HepG2 (cell line): ENCODE results near the gene PANK4. TPM values are rescaled to one million over a fixed set of nuclear protein-coding genes. Genes with fewer than 3 reads are reported as not detected.

ENCODE experiments used
- ATAC-seq: fragments of 200-7000 bp; cut with Tn5 transposase; 3 replicates; pipeline ENCODE4 v1.9.1; 2020; ENCODE audit warnings: mild to moderate bottlenecking, moderate library complexity
- BruUV-seq: library from RNA; stranded (reverse); fragments of 400-500 nt; replicated peaks from 2 replicates; lab custom pipeline; 2021; lab: Mats Ljungman, UMichigan
- CTCF ChIA-PET: fragments of 300-600 bp; formaldehyde crosslinking; extraction: SDS; loops from one replicate; lab custom pipeline; 2021; ENCODE audit warnings: low total read pairs, inconsistent platforms, low intra/inter-chr PET ratio; lab: Yijun Ruan, JAX
- POLR2A ChIA-PET: fragments of 350-600 bp; sonication (Branson Sonifier 250); formaldehyde crosslinking; loops from one replicate; lab custom pipeline; 2020; ENCODE audit warnings: antibody characterized with exemption, inconsistent platforms; lab: Yijun Ruan, JAX
- DNase-seq: peaks from one replicate; pipeline ENCODE4 v3.0.0-alpha.2; 2015; ENCODE audit warnings: low spot score
- FAIRE-seq: peaks from 3 replicates; lab custom pipeline; 2011; peaks lifted over from hg19 to GRCh38; lab: Jason Lieb, UNC
- H2AFZ ChIP-seq: one replicate; pipeline ENCODE4 v1.6.1; 2011; ENCODE audit warnings: low read length, inconsistent platforms
- H3K27ac ChIP-seq: fragments of 300-600 bp; 3 replicates; pipeline ENCODE4 v1.8.0; 2011; ENCODE audit warnings: mixed run types, mild to moderate bottlenecking, mixed read lengths, low read length, inconsistent platforms; ENCODE audit not compliant: insufficient read depth; ENCODE audit errors: extremely low read length
- H3K27me3 ChIP-seq, 2 experiments: fragments of 200-600 bp in 1 of 2; 2 replicates in 1 of 2; 3 replicates in 1 of 2; pipeline versions ENCODE4 v1.6.0 to v1.8.0; 2011; ENCODE audit warnings: low read length in 2 of 2, mild to moderate bottlenecking in 2 of 2, moderate library complexity in 2 of 2, inconsistent platforms in 1 of 2; ENCODE audit not compliant: insufficient read depth in 2 of 2, control insufficient read depth in 1 of 2
- H3K36me3 ChIP-seq, 2 experiments: fragments of 200-600 bp in 1 of 2; replicated peaks in 1 of 2; 2 replicates in 1 of 2; 3 replicates in 1 of 2; pipeline versions ENCODE4 v1.5.1 to v1.8.0; 2011; ENCODE audit warnings: low read length in 2 of 2, inconsistent platforms in 1 of 2; ENCODE audit not compliant: insufficient read depth in 2 of 2, control insufficient read depth in 1 of 2
- H3K4me1 ChIP-seq: 2 replicates; pipeline ENCODE4 v1.5.1; 2012; ENCODE audit warnings: low read length, inconsistent platforms; ENCODE audit not compliant: insufficient read depth
- H3K4me2 ChIP-seq: 2 replicates; pipeline ENCODE4 v1.6.0; 2011; ENCODE audit warnings: low read depth, low read length, inconsistent platforms
- H3K4me3 ChIP-seq, 3 experiments: fragments of 200-600 bp in 1 of 3; sonication (generic), shearing (Covaris generic) in 1 of 3; replicated peaks in 1 of 3; 2 replicates each; pipeline ENCODE4 v1.5.1; 2011 to 2016; ENCODE audit warnings: low read length in 3 of 3, inconsistent platforms in 2 of 3, low read depth in 2 of 3, mild to moderate bottlenecking in 2 of 3, control low read depth in 1 of 3, mixed read lengths in 1 of 3; ENCODE audit not compliant: insufficient read depth in 1 of 3
- H3K79me2 ChIP-seq: one replicate; pipeline ENCODE4 v1.6.1; 2011; ENCODE audit warnings: low read length, inconsistent platforms; ENCODE audit not compliant: insufficient read depth
- H3K9ac ChIP-seq: 2 replicates; pipeline ENCODE4 v1.6.0; 2011; ENCODE audit warnings: mild to moderate bottlenecking, low read depth, low read length, inconsistent platforms; ENCODE audit not compliant: insufficient read depth
- H3K9me3 ChIP-seq: 2 replicates; pipeline ENCODE4 v1.5.1; 2012; ENCODE audit warnings: mild to moderate bottlenecking, low read length
- H4K20me1 ChIP-seq: 2 replicates; pipeline ENCODE4 v1.6.0; 2011; ENCODE audit warnings: inconsistent platforms, mild to moderate bottlenecking, low read length, moderate library complexity; ENCODE audit not compliant: insufficient read depth
- EP300 ChIP-seq, 3 experiments: sonication (generic) in 1 of 3; formaldehyde crosslinking in 1 of 3; IDR thresholded peaks; 2 replicates each; pipeline versions ENCODE4 v1.5.1 to v1.6.1; 2011 to 2020; ENCODE audit warnings: low read depth in 2 of 3, low read length in 2 of 3, borderline replicate concordance in 1 of 3, improper control_type of control experiment in 1 of 3, mild to moderate bottlenecking in 1 of 3, missing genetic modification reagents in 1 of 3, moderate library complexity in 1 of 3
- GABPB1 ChIP-seq: IDR thresholded peaks from 2 replicates; pipeline ENCODE4 v1.6.1; 2016; ENCODE audit warnings: mild to moderate bottlenecking, missing genetic modification reagents, moderate library complexity, missing compliant biosample characterization
- KDM6A ChIP-seq: IDR thresholded peaks from 2 replicates; pipeline ENCODE4 v1.6.1; 2016; ENCODE audit warnings: low read depth
- MTA1 ChIP-seq: sonication (generic); formaldehyde crosslinking; IDR thresholded peaks from 2 replicates; pipeline ENCODE4 v1.4.0; 2020; ENCODE audit warnings: missing genetic modification reagents, mild to moderate bottlenecking, borderline replicate concordance
- MYC ChIP-seq: sonication (generic); formaldehyde crosslinking; IDR thresholded peaks from 2 replicates; pipeline ENCODE4 v1.9.0; 2021; ENCODE audit warnings: missing genetic modification reagents, borderline replicate concordance
- PATZ1 ChIP-seq: sonication (generic); formaldehyde crosslinking; IDR thresholded peaks from 2 replicates; pipeline ENCODE4 v1.4.0; 2020; ENCODE audit warnings: missing genetic modification reagents
- RAD21 ChIP-seq: fragments of 450-650 bp; formaldehyde crosslinking; IDR thresholded peaks from 2 replicates; pipeline ENCODE4 v1.5.0; 2020; ENCODE audit warnings: mild to moderate bottlenecking
- ZNF138 ChIP-seq: sonication (generic); formaldehyde crosslinking; IDR thresholded peaks from 2 replicates; pipeline ENCODE4 v1.5.0; 2020; ENCODE audit warnings: mild to moderate bottlenecking, low read depth, missing genetic modification reagents
- ZNF251 ChIP-seq: sonication (generic); formaldehyde crosslinking; IDR thresholded peaks from 2 replicates; pipeline ENCODE4 v1.9.0; 2021; ENCODE audit warnings: mild to moderate bottlenecking, missing genetic modification reagents
- ZNF256 ChIP-seq: sonication (generic); formaldehyde crosslinking; conservative IDR thresholded peaks from 2 replicates; pipeline ENCODE4 v1.4.0; 2020; ENCODE audit warnings: missing genetic modification reagents
- ZNF337 ChIP-seq: sonication (generic); formaldehyde crosslinking; IDR thresholded peaks from 2 replicates; pipeline ENCODE4 v1.5.1; 2020; ENCODE audit warnings: missing genetic modification reagents, low read depth, mild to moderate bottlenecking, borderline replicate concordance
- WGBS: methylation state at CpG from one replicate; pipeline ENCODE4 v1.1.6; 2017; ENCODE audit warnings: low lambda C conversion rate; 5-methylcytosine and 5-hydroxymethylcytosine counted together
- in situ Hi-C: cut with HindIII; loops from 2 replicates; pipeline ENCODE4 v1.10.0; 2017; ENCODE audit warnings: low pct_unique_long_range_greater_than_20kb; ENCODE audit not compliant: extremely low pct_ligation_motif_present
- intact Hi-C: fragments of 100-400 bp; cut with micrococcal nuclease; formaldehyde crosslinking; loops from one replicate; pipeline ENCODE4 v1.10.0; 2022; ENCODE audit not compliant: unreplicated experiment
- polyA plus RNA-seq, 8 experiments: library from polyadenylated mRNA; depleted of rRNA in 3 of 8; stranded (reverse) in 7 of 8; unstranded in 1 of 8; fragments of >200 nt; fragmentation: Illumina TruSeq in 4 of 8; extraction: Trizol in 4 of 8; gene quantifications; 2 replicates each; pipeline versions ENCODE4 v1.2.1 to v1.2.3, GENCODE V29; 2011 to 2016; ENCODE audit warnings: low read depth in 4 of 8, missing spikeins in 1 of 8, mixed read lengths in 1 of 8; ENCODE audit not compliant: insufficient read depth in 1 of 8
- total RNA-seq, 5 experiments: library from RNA; depleted of rRNA; stranded (reverse); fragments of >200 nt; fragmentation: Illumina TruSeq; extraction: Trizol; gene quantifications; 2 replicates each; pipeline ENCODE4 v1.2.3, GENCODE V29; 2016; ENCODE audit warnings: low read depth in 1 of 5
- TF ChIP-seq, protein P1 (sequence below): sonication (generic); formaldehyde crosslinking; IDR thresholded peaks from 2 replicates; pipeline ENCODE4 v1.4.0; 2020; ENCODE audit warnings: missing genetic modification reagents
- TF ChIP-seq, protein P2 (sequence below): sonication (generic); formaldehyde crosslinking; IDR thresholded peaks from 2 replicates; pipeline ENCODE4 v1.4.0; 2020; ENCODE audit warnings: mild to moderate bottlenecking, missing genetic modification reagents, borderline replicate concordance

PANK4 gene
- total and polyA plus RNA-seq, 2 of the 13 experiments (the other 11 are each of a cell fraction or from before 2014, with no cell fraction given) = 17.4 to 19.3 TPM

DNA sequence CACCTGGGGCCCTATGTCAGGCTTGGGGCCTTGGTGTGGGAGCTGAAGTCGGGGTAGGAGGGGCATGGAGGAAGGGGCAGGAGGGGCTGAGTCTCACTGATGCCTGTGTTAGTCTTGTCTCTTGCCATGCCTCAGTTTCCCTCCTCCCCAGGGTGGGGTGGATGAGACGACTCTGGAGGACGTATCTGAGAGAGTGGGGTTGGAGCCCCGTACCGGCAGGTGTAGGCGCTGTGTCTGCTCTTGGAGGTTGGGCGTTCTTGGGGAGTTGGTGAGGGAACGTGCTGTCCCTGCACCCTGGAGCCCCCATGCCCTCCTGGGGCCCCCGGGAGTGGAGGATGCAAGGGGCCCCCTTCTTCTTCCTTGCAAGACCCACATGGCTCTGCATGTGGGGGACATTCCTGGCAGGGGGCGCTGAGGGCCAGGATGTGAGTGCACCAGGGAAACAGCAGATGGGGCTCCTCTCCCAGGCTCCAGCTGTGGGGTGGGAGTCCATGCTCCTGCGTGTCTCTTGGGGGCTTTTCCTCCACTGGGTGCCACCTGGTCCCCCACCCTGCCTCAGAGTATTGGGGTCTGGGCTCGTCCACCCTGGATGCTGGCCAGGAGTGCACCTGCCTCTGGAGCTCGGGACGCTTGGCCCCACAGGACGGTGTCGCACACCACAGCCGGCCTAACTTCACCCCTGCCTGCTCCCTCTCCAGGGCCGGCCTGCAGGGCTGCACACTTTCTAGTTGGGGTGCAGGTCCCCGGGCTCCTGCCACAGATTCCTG, 28.4 kb upstream of the PANK4 start:
- FAIRE-seq (no peak), DNase-seq (no peak), ATAC-seq (peak; percentile 21; the same call in 2 of the 3 replicates)
- peaks cover 44% of the 10 kb centered on the region for H3K4me1 ChIP-seq
- CTCF ChIA-PET = interaction anchor here (1.1 kb wide), 1 partner anchor 24 kb away, joined by 3 read pairs; no protein-coding TSS in a partner anchor
- peak overlapping the region in 1 of 3 experiments; percentile 34; a peak in 1 of 6 replicates for H3K4me3 ChIP-seq
- POLR2A ChIA-PET = no interaction called here
- no TSS peak for BruUV-seq
- in situ Hi-C loops = no loop called here
- no peaks in the 10 kb centered on the region for H3K9me3 ChIP-seq
- no peaks in the 10 kb centered on the region for H3K79me2 ChIP-seq
- no peaks in the 10 kb centered on the region; a peak in 1 of 5 replicates for H3K36me3 ChIP-seq
- WGBS = 91% methylated on average over 7 of the region's 19 CpGs
- intact Hi-C loops = loop anchor here (5.0 kb wide), 1 partner anchor 77 kb away; the partner anchor contains the start of gene MMEL1
- H3K9ac ChIP-seq = no peak overlapping the region
- H3K27me3 ChIP-seq = no peaks in the 10 kb centered on the region; a peak in 1 of 5 replicates
- no peak overlapping the region for H3K27ac ChIP-seq
- H3K4me2 ChIP-seq = peak overlapping the region; percentile 85; the same call in 1 of the 2 replicates
- no peak overlapping the region for H2AFZ ChIP-seq
- 0 out of 2 replicates have a peak, but pooled peaks cover 4% of the 10 kb centered on the region for H4K20me1 ChIP-seq
- TF ChIP-seq, protein P1, sequence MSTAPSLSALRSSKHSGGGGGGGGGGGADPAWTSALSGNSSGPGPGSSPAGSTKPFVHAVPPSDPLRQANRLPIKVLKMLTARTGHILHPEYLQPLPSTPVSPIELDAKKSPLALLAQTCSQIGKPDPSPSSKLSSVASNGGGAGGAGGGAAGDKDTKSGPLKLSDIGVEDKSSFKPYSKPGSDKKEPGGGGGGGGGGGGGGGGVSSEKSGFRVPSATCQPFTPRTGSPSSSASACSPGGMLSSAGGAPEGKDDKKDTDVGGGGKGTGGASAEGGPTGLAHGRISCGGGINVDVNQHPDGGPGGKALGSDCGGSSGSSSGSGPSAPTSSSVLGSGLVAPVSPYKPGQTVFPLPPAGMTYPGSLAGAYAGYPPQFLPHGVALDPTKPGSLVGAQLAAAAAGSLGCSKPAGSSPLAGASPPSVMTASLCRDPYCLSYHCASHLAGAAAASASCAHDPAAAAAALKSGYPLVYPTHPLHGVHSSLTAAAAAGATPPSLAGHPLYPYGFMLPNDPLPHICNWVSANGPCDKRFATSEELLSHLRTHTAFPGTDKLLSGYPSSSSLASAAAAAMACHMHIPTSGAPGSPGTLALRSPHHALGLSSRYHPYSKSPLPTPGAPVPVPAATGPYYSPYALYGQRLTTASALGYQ = no peak
- peak; percentile 64 for TF ChIP-seq PATZ1 (CRISPR knock-in tag)
- peak; percentile 89 for TF ChIP-seq RAD21
- TF ChIP-seq ZNF256 = no peak
- TF ChIP-seq EP300 (IDR thresholded peaks at IDR 0.05; ENCODE audit: low read depth in 2 of 2, low read length in 2 of 2) = no peak
- no peak for TF ChIP-seq EP300 (CRISPR knock-in tag; IDR thresholded peaks at IDR 0.05; ENCODE audit: borderline replicate concordance)
- no peak for TF ChIP-seq KDM6A (CRISPR knock-in tag)
- TF ChIP-seq MYC (CRISPR knock-in tag) = peak; percentile 26; the same call in 1 of the 2 replicates
- no peak for TF ChIP-seq ZNF138 (CRISPR knock-in tag)
- TF ChIP-seq, protein P2, sequence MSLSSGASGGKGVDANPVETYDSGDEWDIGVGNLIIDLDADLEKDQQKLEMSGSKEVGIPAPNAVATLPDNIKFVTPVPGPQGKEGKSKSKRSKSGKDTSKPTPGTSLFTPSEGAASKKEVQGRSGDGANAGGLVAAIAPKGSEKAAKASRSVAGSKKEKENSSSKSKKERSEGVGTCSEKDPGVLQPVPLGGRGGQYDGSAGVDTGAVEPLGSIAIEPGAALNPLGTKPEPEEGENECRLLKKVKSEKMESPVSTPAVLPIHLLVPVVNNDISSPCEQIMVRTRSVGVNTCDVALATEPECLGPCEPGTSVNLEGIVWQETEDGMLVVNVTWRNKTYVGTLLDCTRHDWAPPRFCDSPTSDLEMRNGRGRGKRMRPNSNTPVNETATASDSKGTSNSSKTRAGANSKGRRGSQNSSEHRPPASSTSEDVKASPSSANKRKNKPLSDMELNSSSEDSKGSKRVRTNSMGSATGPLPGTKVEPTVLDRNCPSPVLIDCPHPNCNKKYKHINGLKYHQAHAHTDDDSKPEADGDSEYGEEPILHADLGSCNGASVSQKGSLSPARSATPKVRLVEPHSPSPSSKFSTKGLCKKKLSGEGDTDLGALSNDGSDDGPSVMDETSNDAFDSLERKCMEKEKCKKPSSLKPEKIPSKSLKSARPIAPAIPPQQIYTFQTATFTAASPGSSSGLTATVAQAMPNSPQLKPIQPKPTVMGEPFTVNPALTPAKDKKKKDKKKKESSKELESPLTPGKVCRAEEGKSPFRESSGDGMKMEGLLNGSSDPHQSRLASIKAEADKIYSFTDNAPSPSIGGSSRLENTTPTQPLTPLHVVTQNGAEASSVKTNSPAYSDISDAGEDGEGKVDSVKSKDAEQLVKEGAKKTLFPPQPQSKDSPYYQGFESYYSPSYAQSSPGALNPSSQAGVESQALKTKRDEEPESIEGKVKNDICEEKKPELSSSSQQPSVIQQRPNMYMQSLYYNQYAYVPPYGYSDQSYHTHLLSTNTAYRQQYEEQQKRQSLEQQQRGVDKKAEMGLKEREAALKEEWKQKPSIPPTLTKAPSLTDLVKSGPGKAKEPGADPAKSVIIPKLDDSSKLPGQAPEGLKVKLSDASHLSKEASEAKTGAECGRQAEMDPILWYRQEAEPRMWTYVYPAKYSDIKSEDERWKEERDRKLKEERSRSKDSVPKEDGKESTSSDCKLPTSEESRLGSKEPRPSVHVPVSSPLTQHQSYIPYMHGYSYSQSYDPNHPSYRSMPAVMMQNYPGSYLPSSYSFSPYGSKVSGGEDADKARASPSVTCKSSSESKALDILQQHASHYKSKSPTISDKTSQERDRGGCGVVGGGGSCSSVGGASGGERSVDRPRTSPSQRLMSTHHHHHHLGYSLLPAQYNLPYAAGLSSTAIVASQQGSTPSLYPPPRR (CRISPR knock-in tag) = no peak
- no peak for TF ChIP-seq GABPB1 (CRISPR knock-in tag)
- peak; percentile 37; the same call in 1 of the 2 replicates for TF ChIP-seq MTA1 (CRISPR knock-in tag)
- TF ChIP-seq ZNF251 (CRISPR knock-in tag) = no peak
- TF ChIP-seq ZNF337 (CRISPR knock-in tag) = no peak
